Progenitor cell of endocrine pancreas (in vitro differentiated cells): ENCODE results near the gene WASF1. TPM values are rescaled to one million over a fixed set of nuclear protein-coding genes. Genes with fewer than 3 reads are reported as not detected.
"Not testable (repeated sequence)": the region's sequence is repeated elsewhere in the genome, so short reads cannot be mapped to it uniquely, and the experiment has no call there.

Experiments
- DNase-seq: peaks from one replicate; pipeline ENCODE4 v3.0.0; 2021; ENCODE audit warnings: low spot score; ENCODE audit not compliant: unreplicated experiment
- H3K27ac Mint-ChIP-seq: 2 replicates; pipeline ENCODE4 v1.8.0; 2021; ENCODE audit warnings: mild to moderate bottlenecking, moderate library complexity, mixed read lengths
- H3K27me3 Mint-ChIP-seq: 2 replicates; pipeline ENCODE4 v1.8.0; 2021; ENCODE audit warnings: mixed read lengths
- H3K36me3 Mint-ChIP-seq: 2 replicates; pipeline ENCODE4 v1.8.0; 2022; ENCODE audit warnings: mixed read lengths; ENCODE audit not compliant: insufficient read depth
- H3K4me1 Mint-ChIP-seq: 2 replicates; pipeline ENCODE4 v1.8.0; 2021; ENCODE audit warnings: low read depth, mixed read lengths
- H3K4me3 Mint-ChIP-seq: 2 replicates; pipeline ENCODE4 v1.8.0; 2021; ENCODE audit warnings: low read depth, mild to moderate bottlenecking, moderate library complexity, mixed read lengths
- H3K9me3 Mint-ChIP-seq: 2 replicates; pipeline ENCODE4 v1.8.0; 2021; ENCODE audit warnings: low read depth, mixed read lengths
- CTCF ChIP-seq: fragments of 200-600 bp; sonication (generic); IDR thresholded peaks from one replicate; pipeline ENCODE4 v1.5.0; 2021; ENCODE audit warnings: antibody characterized with exemption, mild to moderate bottlenecking; ENCODE audit not compliant: unreplicated experiment
- total RNA-seq: library from RNA; stranded (reverse); gene quantifications from 2 replicates; pipeline ENCODE4 v1.2.1, GENCODE V29; 2021

Gene WASF1
- total RNA-seq, 1 donor from 2014 or later = 46.4 TPM

- Mint-ChIP-seq H3K27me3 (no peaks in the 10 kb centered on the region), H3K9me3 (peaks cover 3% of the 10 kb centered on the region), H3K27ac (no peak overlapping the region), H3K4me1 (no peaks in the 10 kb centered on the region), H3K36me3 (no peaks in the 10 kb centered on the region), H3K4me3 (no peak overlapping the region)
- no peak for TF ChIP-seq CTCF
- no peak for DNase-seq
These were observed 95.4 kb downstream of the WASF1 start for GRCh38 chr6:110083875-110084585.

- Mint-ChIP-seq H3K27ac (no peak overlapping the region), H3K9me3 (no peaks in the 10 kb centered on the region), H3K36me3 (no peaks in the 10 kb centered on the region), H3K27me3 (peaks cover 3% of the 10 kb centered on the region), H3K4me3 (no peak overlapping the region), H3K4me1 (no peaks in the 10 kb centered on the region)
- DNase-seq = no peak
- TF ChIP-seq CTCF = no peak
These were observed 104.1 kb downstream of the WASF1 start for GRCh38 chr6:110075406-110075805.

GRCh38 chr6:110073474-110073873 is 106.0 kb downstream of the WASF1 start:
- not testable (repeated sequence) for H3K4me1 Mint-ChIP-seq, H3K9me3 Mint-ChIP-seq, DNase-seq, H3K27ac Mint-ChIP-seq, H3K36me3 Mint-ChIP-seq, H3K4me3 Mint-ChIP-seq, H3K27me3 Mint-ChIP-seq

GRCh38 chr6:110068592-110068967 is 110.9 kb downstream of the WASF1 start:
- H3K4me3 Mint-ChIP-seq = no peak overlapping the region
- no peak overlapping the region for H3K27ac Mint-ChIP-seq
- H3K4me1 Mint-ChIP-seq = peaks cover 11% of the 10 kb centered on the region
- peaks cover 12% of the 10 kb centered on the region for H3K27me3 Mint-ChIP-seq
- TF ChIP-seq CTCF = no peak
- no peaks in the 10 kb centered on the region for H3K36me3 Mint-ChIP-seq
- H3K9me3 Mint-ChIP-seq = no peaks in the 10 kb centered on the region
- DNase-seq = no peak

- no peak overlapping the region for H3K27ac Mint-ChIP-seq
- no peaks in the 10 kb centered on the region for H3K36me3 Mint-ChIP-seq
- no peak for DNase-seq
- no peak for TF ChIP-seq CTCF
- peaks cover 13% of the 10 kb centered on the region for H3K4me1 Mint-ChIP-seq
- H3K9me3 Mint-ChIP-seq = no peaks in the 10 kb centered on the region
- peaks cover 12% of the 10 kb centered on the region for H3K27me3 Mint-ChIP-seq
- no peak overlapping the region for H3K4me3 Mint-ChIP-seq
These were observed 111.5 kb downstream of the WASF1 start for GRCh38 chr6:110067837-110068591.
